Cardiac ventricle fibroblast (primary cell): ENCODE data around the gene IGFALS. TPM values are rescaled to one million over a fixed set of nuclear protein-coding genes. Genes with fewer than 3 reads are reported as not detected.

ENCODE experiments used
- total RNA-seq: library from RNA; depleted of rRNA; stranded (reverse); fragments of >200 nt; gene quantifications from 2 replicates; pipeline ENCODE4 v1.2.3, GENCODE V29; 2015

IGFALS gene
- total RNA-seq = not detected in 2 replicates

DNA sequence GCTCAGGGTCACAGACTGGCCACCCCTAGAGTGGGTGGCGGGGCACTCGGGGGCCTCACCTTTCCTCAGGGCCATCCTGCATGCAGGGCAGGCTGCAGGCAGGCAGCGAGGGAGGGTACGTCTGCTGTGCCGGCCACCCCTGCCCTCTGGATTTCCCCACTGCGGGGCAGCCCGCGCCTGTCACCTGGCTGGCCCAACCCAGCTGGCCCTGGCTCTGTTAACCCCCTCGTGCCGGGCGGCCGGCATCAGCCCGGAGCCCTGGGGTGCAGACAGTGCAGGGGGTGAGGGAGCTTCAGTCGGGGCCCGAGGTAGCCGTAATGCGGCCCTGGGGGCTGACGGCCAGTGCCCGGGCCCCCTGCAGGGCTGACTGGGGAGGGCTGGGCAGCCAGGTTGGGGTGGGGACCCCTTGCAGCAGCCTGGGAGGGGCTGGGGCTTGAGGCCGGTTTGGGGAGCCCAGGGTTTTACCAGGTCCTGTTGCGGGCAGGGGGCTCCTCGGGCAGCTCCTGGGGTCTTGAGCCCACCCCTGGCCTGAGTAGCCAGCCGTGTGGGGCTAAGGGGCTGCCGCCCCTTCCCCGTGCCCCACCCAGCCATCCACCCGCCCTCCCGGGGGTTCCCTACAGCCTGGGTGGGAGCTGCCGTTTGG is at the start of gene IGFALS:
IGFALS (minus strand) TSS at position 128 of the 643 bp plus-strand sequence; CDS start at position 75, 53 bp downstream.

GRCh38 chr16:1826691-1827573 is 33.4 kb upstream of the IGFALS start, which contains the start of the genes FAHD1 and HAGH:
Gene FAHD1 (plus strand): TSS chr16:1827206. CDS start chr16:1827239, 33 bp downstream.
Gene HAGH (minus strand): TSS chr16:1826825. CDS start chr16:1826787, 38 bp downstream.

DNA sequence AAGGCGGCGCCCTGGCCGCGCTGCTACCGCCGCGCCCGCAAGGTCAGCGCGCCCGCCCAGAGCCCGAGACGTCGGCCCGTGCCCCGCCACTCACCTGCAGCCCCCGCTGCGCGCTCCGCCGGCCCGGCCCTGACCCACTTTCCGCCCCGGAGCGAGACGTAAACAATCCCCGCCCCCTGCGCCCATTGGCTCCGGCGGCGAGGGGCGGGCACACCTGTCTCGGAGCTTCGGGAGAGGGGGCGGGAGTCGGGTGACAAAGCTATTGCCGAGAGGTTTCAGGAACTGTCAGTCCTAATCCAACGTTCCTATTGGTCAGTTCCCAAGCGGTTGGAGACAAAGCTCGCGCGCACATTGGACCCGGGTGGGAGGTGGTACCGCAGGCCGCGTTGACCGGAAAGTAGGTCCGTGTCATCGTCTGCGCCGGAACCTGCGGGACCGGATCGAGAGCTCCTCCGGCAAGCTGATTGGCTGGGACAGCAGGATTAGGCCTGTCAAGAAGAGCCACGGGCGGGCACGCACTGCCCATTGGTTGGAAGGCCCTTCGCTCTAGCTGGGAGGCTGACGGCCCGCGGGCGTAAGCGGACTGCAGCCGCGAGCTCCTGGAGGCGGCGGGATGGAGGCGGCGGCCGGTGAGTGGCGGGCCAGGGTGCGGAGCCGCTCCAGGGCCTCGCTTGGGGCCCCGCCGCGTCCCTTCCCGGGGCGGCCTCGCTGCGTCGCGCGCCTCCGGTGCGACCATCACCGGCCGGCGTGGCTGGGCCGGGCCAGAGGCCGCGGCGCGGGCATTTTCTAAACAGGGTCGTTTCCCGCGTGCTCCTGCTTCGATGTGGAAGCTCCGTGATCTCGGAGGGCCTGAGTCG is 10.9 kb downstream of the IGFALS start, which contains the start of the genes NUBP2 and SPSB3:
NUBP2 (plus strand) TSS at position 553 of the 857 bp plus-strand sequence; CDS start at position 614, 61 bp downstream.
SPSB3 (minus strand) TSS at position 164 of the 857 bp plus-strand sequence. CDS start 1,088 bp downstream, outside the sequence.

DNA sequence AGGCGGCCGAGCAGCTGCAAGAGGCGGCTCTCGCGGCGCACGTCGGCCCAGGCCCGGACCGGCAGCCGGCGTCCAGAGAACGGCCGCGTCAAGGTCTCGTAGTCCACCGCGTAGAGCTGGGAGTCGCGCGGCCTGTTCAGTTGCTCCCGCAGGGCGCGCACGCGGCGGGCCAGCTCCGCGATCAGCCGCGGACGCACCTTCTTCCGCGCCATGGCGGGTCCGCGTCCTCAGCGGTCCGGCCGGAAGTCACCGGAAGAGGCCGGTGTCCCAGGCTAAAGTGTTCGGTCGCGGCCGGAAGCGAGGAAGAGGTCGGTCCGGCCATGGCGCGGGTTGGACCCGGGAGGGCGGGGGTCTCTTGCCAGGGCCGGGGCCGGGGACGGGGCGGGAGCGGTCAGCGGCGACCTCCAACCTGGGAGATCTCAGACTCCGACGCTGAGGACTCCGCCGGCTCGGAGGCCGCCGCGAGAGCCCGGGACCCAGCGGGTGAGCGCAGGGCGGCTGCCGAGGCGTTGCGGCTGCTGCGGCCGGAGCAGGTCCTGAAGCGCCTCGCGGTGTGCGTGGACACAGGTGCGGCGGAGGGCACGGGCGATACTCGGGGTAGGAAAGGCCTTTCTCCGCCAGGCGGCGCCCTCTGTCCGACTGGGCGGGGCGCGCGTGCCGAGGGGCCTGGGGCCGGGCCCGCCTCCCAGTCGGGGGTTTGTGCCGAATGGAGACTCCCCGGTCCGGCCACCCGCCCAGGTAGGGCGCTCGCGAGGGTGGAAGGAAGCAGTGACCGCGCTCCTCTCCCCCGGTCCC is 20.4 kb downstream of the IGFALS start, which contains the start of gene MRPS34:
MRPS34 (minus strand) TSS at position 227 of the 795 bp plus-strand sequence; CDS start at position 212, 15 bp downstream.

DNA sequence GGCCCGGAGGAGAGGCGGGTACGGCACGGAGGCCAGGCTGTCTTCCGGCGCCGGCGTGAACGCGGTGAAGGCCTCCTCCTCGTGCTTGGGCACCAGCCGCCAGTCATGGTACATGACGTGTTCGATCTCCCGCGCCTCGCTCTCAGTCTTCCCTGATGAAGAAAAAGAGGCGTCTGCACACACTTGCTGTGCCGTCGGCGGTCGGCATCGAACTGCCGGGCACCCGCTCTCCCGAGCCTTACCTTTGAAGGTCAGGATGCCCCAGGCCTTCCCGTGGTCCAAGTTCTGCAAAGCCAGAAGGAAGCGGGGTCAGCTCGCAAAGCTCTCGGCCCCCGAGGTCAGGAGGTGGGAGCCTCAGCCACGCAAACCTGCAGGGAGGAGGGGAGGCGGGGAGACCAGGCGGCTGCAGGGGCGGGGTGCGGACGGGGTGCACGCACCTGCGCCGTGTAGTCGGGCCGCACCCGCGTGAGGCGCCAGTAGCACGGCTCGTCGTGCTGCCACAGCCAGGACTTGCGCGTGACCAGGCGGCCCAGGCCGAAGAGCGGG is 21.1 kb downstream of the IGFALS start, which contains the start of gene EME2:
EME2 (plus strand) TSS at position 449 of the 546 bp plus-strand sequence. CDS start 418 bp downstream, outside the sequence.

GRCh38 chr16:1771188-1771863 is 22.2 kb downstream of the IGFALS start, which contains the start of gene NME3:
Gene NME3 (minus strand): TSS chr16:1771543. CDS start chr16:1771534, 9 bp downstream.

Other genes with a start within 250 kb of the IGFALS start
- 14.6 and 23.7 TPM in 2 replicates for gene IFT140, start 181.6 kb downstream of the IGFALS start, total RNA-seq
- 8.2 and 8.8 TPM in 2 replicates for gene CRAMP1, start 181.3 kb downstream of the IGFALS start, total RNA-seq
- gene JPT2, start 115.4 kb downstream of the IGFALS start, total RNA-seq = 24.4 and 30.3 TPM in 2 replicates
- gene MAPK8IP3, start 87.5 kb downstream of the IGFALS start, total RNA-seq = 13.9 and 16.6 TPM in 2 replicates
- gene NME3, start 22.2 kb downstream of the IGFALS start, total RNA-seq = 61.7 and 65.7 TPM in 2 replicates
- gene EME2, start 20.9 kb downstream of the IGFALS start, total RNA-seq = 2.6 and 3.7 TPM in 2 replicates
- 83.6 and 89.1 TPM in 2 replicates for gene MRPS34, start 20.6 kb downstream of the IGFALS start, total RNA-seq
- 22.7 and 34.8 TPM in 2 replicates for gene SPSB3, start 11.1 kb downstream of the IGFALS start, total RNA-seq
- 61.6 and 65.2 TPM in 2 replicates for gene NUBP2, start 10.7 kb downstream of the IGFALS start, total RNA-seq
- gene HAGH, start 33.1 kb upstream of the IGFALS start, total RNA-seq = 13.4 and 28.5 TPM in 2 replicates
- 38.5 and 44.2 TPM in 2 replicates for gene FAHD1, start 33.5 kb upstream of the IGFALS start, total RNA-seq
- not detected in 2 replicates for gene MEIOB, start 78.5 kb upstream of the IGFALS start, total RNA-seq
- gene HS3ST6, start 124.7 kb upstream of the IGFALS start, total RNA-seq = not detected in 2 replicates
- gene MSRB1, start 149.5 kb upstream of the IGFALS start, total RNA-seq = 17.0 and 17.8 TPM in 2 replicates
- gene RPL3L, start 161.0 kb upstream of the IGFALS start, total RNA-seq = not detected in 2 replicates
- 198 and 225 TPM in 2 replicates for gene NDUFB10, start 165.8 kb upstream of the IGFALS start, total RNA-seq
- 2,905 and 3,262 TPM in 2 replicates for gene RPS2, start 171.1 kb upstream of the IGFALS start, total RNA-seq
- gene RNF151, start 173.2 kb upstream of the IGFALS start, total RNA-seq = not detected in 2 replicates
- 32.6 and 34.3 TPM in 2 replicates for gene TBL3, start 178.3 kb upstream of the IGFALS start, total RNA-seq
- not detected in 2 replicates for gene NOXO1, start 187.8 kb upstream of the IGFALS start, total RNA-seq
- gene GFER, start 190.5 kb upstream of the IGFALS start, total RNA-seq = 14.4 and 17.3 TPM in 2 replicates
- gene SYNGR3, start 196.3 kb upstream of the IGFALS start, total RNA-seq = 0.78 and 4.2 TPM in 2 replicates
- gene ZNF598, start 216.1 kb upstream of the IGFALS start, total RNA-seq = 39.7 and 51.4 TPM in 2 replicates
- 2.9 and 6.9 TPM in 2 replicates for gene NPW, start 226.1 kb upstream of the IGFALS start, total RNA-seq
- 35.2 and 46.3 TPM in 2 replicates for gene NHERF2, start 233.2 kb upstream of the IGFALS start, total RNA-seq